ENCODE measurements around the gene EIF2D. TPM values are rescaled to one million over a fixed set of nuclear protein-coding genes. Genes with fewer than 3 reads are reported as not detected.

Gene EIF2D
- total RNA-seq, 3 donors from 2014 or later (not counting 1 experiment from before 2014, with no cell fraction given) = 31.8 to 34.6 (median 32.7) TPM

DNA sequence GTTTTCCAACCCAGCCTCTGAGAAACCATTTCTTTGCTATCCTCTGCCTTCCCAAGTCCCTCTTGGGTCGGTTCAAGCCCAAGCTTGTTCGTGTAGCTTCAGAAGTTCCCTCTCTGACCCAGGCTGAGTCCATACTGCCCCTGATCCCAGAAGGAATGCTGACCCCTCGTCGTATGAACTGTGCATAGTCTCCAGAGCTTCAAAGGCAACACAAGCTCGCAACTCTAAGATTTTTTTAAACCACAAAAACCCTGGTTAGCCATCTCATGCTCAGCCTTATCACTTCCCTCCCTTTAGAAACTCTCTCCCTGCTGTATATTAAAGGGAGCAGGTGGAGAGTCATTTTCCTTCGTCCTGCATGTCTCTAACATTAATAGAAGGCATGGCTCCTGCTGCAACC, 23.8 kb downstream of the EIF2D start:
- no peaks in the 10 kb centered on the region for H3K27me3 Mint-ChIP-seq (ENCODE audit: low read depth in 2 of 2)
- intact Hi-C loops (cut with micrococcal nuclease) = no loop called here
- H3K4me3 Mint-ChIP-seq = no peak overlapping the region
- peaks cover 58 to 64% of the 10 kb centered on the region in 2 donors for H3K4me1 Mint-ChIP-seq
- H3K4me1 ChIP-seq (ENCODE audit: control insufficient read depth, insufficient read depth, low read length) = peaks cover 36% of the 10 kb centered on the region
- DNase-seq (no peak), ATAC-seq (no peak)
- no peak overlapping the region for H3K4me3 ChIP-seq (ENCODE audit: low read length)
- H3K36me3 Mint-ChIP-seq = no peaks in the 10 kb centered on the region
- H3K27me3 ChIP-seq (ENCODE audit: control insufficient read depth, insufficient read depth, low read length) = no peaks in the 10 kb centered on the region
- no peaks in the 10 kb centered on the region for H3K9me3 Mint-ChIP-seq
- no peaks in the 10 kb centered on the region for H3K9me3 ChIP-seq (ENCODE audit: control insufficient read depth, insufficient read depth, low read length)
- H3K27ac Mint-ChIP-seq = peak overlapping the region; percentile 89 to 90
- H3K27ac ChIP-seq (ENCODE audit: low read length) = no peak overlapping the region
- H3K36me3 ChIP-seq (ENCODE audit: control insufficient read depth, insufficient read depth, low read length) = peaks cover 91% of the 10 kb centered on the region
- WGBS (ENCODE audit: insufficient coverage) = 66% methylated on average over 5 of the region's 6 CpGs
- TF ChIP-seq, protein P1, sequence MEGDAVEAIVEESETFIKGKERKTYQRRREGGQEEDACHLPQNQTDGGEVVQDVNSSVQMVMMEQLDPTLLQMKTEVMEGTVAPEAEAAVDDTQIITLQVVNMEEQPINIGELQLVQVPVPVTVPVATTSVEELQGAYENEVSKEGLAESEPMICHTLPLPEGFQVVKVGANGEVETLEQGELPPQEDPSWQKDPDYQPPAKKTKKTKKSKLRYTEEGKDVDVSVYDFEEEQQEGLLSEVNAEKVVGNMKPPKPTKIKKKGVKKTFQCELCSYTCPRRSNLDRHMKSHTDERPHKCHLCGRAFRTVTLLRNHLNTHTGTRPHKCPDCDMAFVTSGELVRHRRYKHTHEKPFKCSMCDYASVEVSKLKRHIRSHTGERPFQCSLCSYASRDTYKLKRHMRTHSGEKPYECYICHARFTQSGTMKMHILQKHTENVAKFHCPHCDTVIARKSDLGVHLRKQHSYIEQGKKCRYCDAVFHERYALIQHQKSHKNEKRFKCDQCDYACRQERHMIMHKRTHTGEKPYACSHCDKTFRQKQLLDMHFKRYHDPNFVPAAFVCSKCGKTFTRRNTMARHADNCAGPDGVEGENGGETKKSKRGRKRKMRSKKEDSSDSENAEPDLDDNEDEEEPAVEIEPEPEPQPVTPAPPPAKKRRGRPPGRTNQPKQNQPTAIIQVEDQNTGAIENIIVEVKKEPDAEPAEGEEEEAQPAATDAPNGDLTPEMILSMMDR (IDR thresholded peaks at IDR 0.05) = no peak

DNA sequence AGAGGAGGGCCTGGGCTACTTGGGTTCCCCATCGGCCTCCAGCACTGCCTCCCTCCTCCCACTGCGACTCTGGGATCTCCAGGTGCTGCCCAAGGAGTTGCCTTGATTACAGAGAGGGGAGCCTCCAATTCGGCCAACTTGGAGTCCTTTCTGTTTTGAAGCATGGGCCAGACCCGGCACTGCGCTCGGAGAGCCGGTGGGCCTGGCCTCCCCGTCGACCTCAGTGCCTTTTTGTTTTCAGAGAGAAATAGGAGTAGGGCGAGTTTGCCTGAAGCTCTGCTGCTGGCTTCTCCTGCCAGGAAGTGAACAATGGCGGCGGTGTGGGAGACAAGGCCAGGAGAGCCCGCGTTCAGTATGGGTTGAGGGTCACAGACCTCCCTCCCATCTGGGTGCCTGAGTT, 24.4 kb downstream of the EIF2D start:
- Mint-ChIP-seq H3K4me1 (peaks cover 59 to 65% of the 10 kb centered on the region in 2 donors), H3K27me3 (ENCODE audit: low read depth in 2 of 2) (no peaks in the 10 kb centered on the region), H3K9me3 (no peaks in the 10 kb centered on the region), H3K27ac (peak overlapping the region; percentile 89 to 90), H3K4me3 (no peak overlapping the region), H3K36me3 (no peaks in the 10 kb centered on the region)
- ATAC-seq (no peak), DNase-seq (no peak)
- TF ChIP-seq, protein P1 (IDR thresholded peaks at IDR 0.05) = no peak
- H3K27me3 ChIP-seq (ENCODE audit: control insufficient read depth, insufficient read depth, low read length) = no peaks in the 10 kb centered on the region
- H3K4me1 ChIP-seq (ENCODE audit: control insufficient read depth, insufficient read depth, low read length) = peaks cover 42% of the 10 kb centered on the region
- 95% methylated on average over 14 of the region's 14 CpGs for WGBS (ENCODE audit: insufficient coverage)
- intact Hi-C loops (cut with micrococcal nuclease) = no loop called here
- no peaks in the 10 kb centered on the region for H3K9me3 ChIP-seq (ENCODE audit: control insufficient read depth, insufficient read depth, low read length)
- no peak overlapping the region for H3K27ac ChIP-seq (ENCODE audit: low read length)
- H3K4me3 ChIP-seq (ENCODE audit: low read length) = no peak overlapping the region
- H3K36me3 ChIP-seq (ENCODE audit: control insufficient read depth, insufficient read depth, low read length) = peaks cover 92% of the 10 kb centered on the region

- Mint-ChIP-seq H3K4me3 (no peak overlapping the region), H3K27me3 (ENCODE audit: low read depth in 2 of 2) (no peaks in the 10 kb centered on the region), H3K27ac (peak overlapping the region; percentile 89 to 90), H3K36me3 (no peaks in the 10 kb centered on the region), H3K9me3 (no peaks in the 10 kb centered on the region), H3K4me1 (peaks cover 60 to 66% of the 10 kb centered on the region in 2 donors)
- H3K27me3 ChIP-seq (ENCODE audit: control insufficient read depth, insufficient read depth, low read length) = no peaks in the 10 kb centered on the region
- 81% methylated on average over 10 of the region's 13 CpGs for WGBS (ENCODE audit: insufficient coverage)
- no peak overlapping the region for H3K4me3 ChIP-seq (ENCODE audit: low read length)
- peaks cover 44% of the 10 kb centered on the region for H3K4me1 ChIP-seq (ENCODE audit: control insufficient read depth, insufficient read depth, low read length)
- intact Hi-C loops (cut with micrococcal nuclease) = no loop called here
- no peak for ATAC-seq
- H3K27ac ChIP-seq (ENCODE audit: low read length) = no peak overlapping the region
- peaks cover 89% of the 10 kb centered on the region for H3K36me3 ChIP-seq (ENCODE audit: control insufficient read depth, insufficient read depth, low read length)
- DNase-seq = no peak
- TF ChIP-seq, protein P1 (IDR thresholded peaks at IDR 0.05) = no peak
- no peaks in the 10 kb centered on the region for H3K9me3 ChIP-seq (ENCODE audit: control insufficient read depth, insufficient read depth, low read length)
Measured at GRCh38 chr1:206586501-206587445, 25.5 kb downstream of the EIF2D start.
